Measurements from ENCODE around the gene PROSER3.

PROSER3 gene

GRCh38 chr19:35729021-35729420 is 29.0 kb upstream of the PROSER3 start:
- no peak for DNase-seq (ENCODE audit: low read depth)
- no peak for TF ChIP-seq CTCF (IDR thresholded peaks at IDR 0.05; ENCODE audit: control insufficient read depth, extremely low read depth, insufficient read depth)
- no peak overlapping the region for H3K4me3 ChIP-seq (ENCODE audit: low read depth, low read length)

DNA sequence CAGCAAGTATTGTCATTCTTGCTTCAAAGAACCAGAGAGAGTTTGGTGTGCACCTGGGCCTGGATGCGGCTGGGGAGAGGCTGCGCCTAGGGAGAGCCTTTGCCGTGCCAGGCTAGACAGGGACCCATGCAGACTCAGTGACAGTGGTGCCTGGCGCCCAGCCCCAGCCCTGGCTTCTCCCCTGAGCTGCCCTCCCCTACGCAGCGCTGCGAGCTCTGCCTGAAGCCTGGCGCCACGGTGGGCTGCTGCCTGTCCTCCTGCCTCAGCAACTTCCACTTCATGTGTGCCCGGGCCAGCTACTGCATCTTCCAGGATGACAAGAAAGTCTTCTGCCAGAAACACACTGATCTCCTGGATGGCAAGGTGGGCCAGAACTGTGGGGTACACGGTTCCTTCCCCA is 28.2 kb upstream of the PROSER3 start:
- no peak overlapping the region for H3K4me3 ChIP-seq (ENCODE audit: low read depth, low read length)
- no peak for DNase-seq (ENCODE audit: low read depth)
- TF ChIP-seq CTCF (IDR thresholded peaks at IDR 0.05; ENCODE audit: control insufficient read depth, extremely low read depth, insufficient read depth) = no peak

GRCh38 chr19:35730326-35730725 is 27.6 kb upstream of the PROSER3 start:
- DNase-seq (ENCODE audit: low read depth) = no peak
- no peak overlapping the region for H3K4me3 ChIP-seq (ENCODE audit: low read depth, low read length)
- TF ChIP-seq CTCF (IDR thresholded peaks at IDR 0.05; ENCODE audit: control insufficient read depth, extremely low read depth, insufficient read depth) = no peak

DNA sequence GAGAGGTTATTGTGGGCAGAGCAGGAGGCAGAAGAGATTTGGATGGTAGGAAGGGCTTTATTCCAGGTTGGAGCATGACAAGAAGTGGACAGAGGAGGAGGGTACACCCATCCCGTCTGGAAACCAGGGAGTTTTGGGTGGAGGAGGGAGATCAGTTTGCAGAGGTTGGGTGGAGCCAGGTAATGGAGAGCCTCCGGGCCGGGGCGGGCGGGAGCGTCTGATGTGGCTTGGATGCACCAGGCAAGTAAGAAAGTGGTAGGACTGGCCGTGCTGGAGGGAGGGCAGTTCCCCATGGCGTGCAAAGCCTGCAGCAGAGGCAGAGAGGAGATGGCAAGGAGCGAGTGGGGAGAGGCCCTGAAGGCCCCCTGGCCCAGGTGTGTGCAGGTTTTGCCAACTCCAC is 26.6 kb upstream of the PROSER3 start:
- no peak overlapping the region for H3K4me3 ChIP-seq (ENCODE audit: low read depth, low read length)
- TF ChIP-seq CTCF (IDR thresholded peaks at IDR 0.05; ENCODE audit: control insufficient read depth, extremely low read depth, insufficient read depth) = no peak
- DNase-seq (ENCODE audit: low read depth) = no peak

GRCh38 chr19:35731779-35732405 is 26.1 kb upstream of the PROSER3 start:
- no peak overlapping the region for H3K4me3 ChIP-seq (ENCODE audit: low read depth, low read length)
- DNase-seq (ENCODE audit: low read depth) = no peak
- TF ChIP-seq CTCF (IDR thresholded peaks at IDR 0.05; ENCODE audit: control insufficient read depth, extremely low read depth, insufficient read depth) = no peak

DNA sequence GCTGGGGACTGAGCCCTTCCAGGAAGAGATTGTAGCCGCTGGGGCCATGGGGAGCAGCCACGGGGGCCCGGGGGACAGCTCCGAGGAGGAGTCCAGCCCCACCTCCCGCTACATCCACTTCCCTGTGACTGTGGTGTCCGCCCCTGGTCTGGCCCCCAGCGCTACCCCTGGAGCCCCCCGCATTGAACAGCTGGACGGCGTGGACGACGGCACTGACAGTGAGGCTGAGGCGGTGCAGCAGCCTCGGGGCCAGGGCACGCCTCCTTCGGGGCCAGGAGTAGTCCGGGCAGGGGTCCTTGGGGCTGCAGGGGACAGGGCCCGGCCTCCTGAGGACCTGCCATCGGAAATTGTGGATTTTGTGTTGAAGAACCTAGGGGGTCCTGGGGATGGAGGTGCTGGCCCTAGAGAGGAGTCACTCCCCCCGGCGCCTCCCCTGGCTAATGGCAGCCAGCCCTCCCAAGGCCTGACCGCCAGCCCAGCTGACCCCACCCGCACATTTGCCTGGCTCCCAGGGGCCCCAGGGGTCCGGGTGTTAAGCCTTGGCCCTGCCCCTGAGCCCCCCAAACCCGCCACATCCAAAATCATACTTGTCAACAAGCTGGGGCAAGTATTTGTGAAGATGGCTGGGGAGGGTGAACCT is 25.3 kb upstream of the PROSER3 start:
- no peak for TF ChIP-seq CTCF (IDR thresholded peaks at IDR 0.05; ENCODE audit: control insufficient read depth, extremely low read depth, insufficient read depth)
- DNase-seq (ENCODE audit: low read depth) = no peak
- no peak overlapping the region for H3K4me3 ChIP-seq (ENCODE audit: low read depth, low read length)

Measured in LNCaP clone FGC (cell line).